Measurements from ENCODE around the gene PLXNC1. TPM values are rescaled to one million over a fixed set of nuclear protein-coding genes. Genes with fewer than 3 reads are reported as not detected.

PLXNC1 gene
- total and polyA plus RNA-seq, 2 of the 8 experiments (the other 6 are each of a cell fraction or from before 2014, with no cell fraction given), result 0.83 to 2.0 TPM

- no peak overlapping the region for H2BK20ac ChIP-seq (ENCODE audit: low read length)
- H3K9ac ChIP-seq (replicated peaks in 1 of 4; ENCODE audit: extremely low read depth in 1 of 4, low read depth in 3 of 4, low read length in 3 of 4), result no peak overlapping the region
- WGBS, 2 experiments (ENCODE audit: extremely low coverage in 1 of 2, insufficient coverage in 1 of 2, insufficient read length in 1 of 2, insufficient replicate concordance in 2 of 2, low coverage in 1 of 2, low lambda C conversion rate in 2 of 2, missing lambda C conversion rate in 1 of 2), result 66% methylated on average over 2 of the region's 2 CpGs; no CpG with 5 or more reads in 1 of the 2 experiments
- H2AFZ ChIP-seq (ENCODE audit: low read length), result no peak overlapping the region
- H2BK15ac ChIP-seq (ENCODE audit: low read length), result no peak overlapping the region
- H2AK5ac ChIP-seq (ENCODE audit: low read depth, low read length), result no peak overlapping the region
- no peak overlapping the region for H4K8ac ChIP-seq (ENCODE audit: extremely low read depth, insufficient read depth, low read length)
- no peak overlapping the region for H3K4ac ChIP-seq (replicated peaks; ENCODE audit: insufficient read length, low read depth, low read length)
- H2BK12ac ChIP-seq (ENCODE audit: low read depth, low read length), result no peak overlapping the region
- H3K27me3 ChIP-seq (replicated peaks in 1 of 4; ENCODE audit: control insufficient read depth in 3 of 4, extremely low read depth in 1 of 4, insufficient read depth in 3 of 4, low read length in 3 of 4), result no peaks in the 10 kb centered on the region
- no peak overlapping the region for H4K91ac ChIP-seq (replicated peaks; ENCODE audit: insufficient read length, low read length)
- H4K20me1 ChIP-seq (replicated peaks in 1 of 2; ENCODE audit: control insufficient read depth in 1 of 2, insufficient read depth in 2 of 2, low read length in 2 of 2), result no peaks in the 10 kb centered on the region
- H3K56ac ChIP-seq (replicated peaks; ENCODE audit: insufficient read length, low read depth, low read length), result no peak overlapping the region
- no peak overlapping the region for H2BK120ac ChIP-seq (replicated peaks; ENCODE audit: low read depth, low read length)
- no peaks in the 10 kb centered on the region for H3K79me1 ChIP-seq (ENCODE audit: low read depth, low read length)
- H2BK5ac ChIP-seq (ENCODE audit: low read depth, low read length), result no peak overlapping the region
- no peaks in the 10 kb centered on the region for H3K9me3 ChIP-seq (ENCODE audit: insufficient read depth in 2 of 2, low read depth in 1 of 2, low read length in 1 of 2)
- H3K36me3 ChIP-seq (ENCODE audit: control insufficient read depth in 2 of 4, insufficient read depth in 4 of 4, low read length in 3 of 4), result no peaks in the 10 kb centered on the region
- CTCF ChIA-PET (ENCODE audit: partially characterized antibody), result interaction anchor here (0.7 to 1.1 kb wide), 3 partner anchors 14 to 68 kb away, joined by 3 read pairs; no protein-coding TSS in a partner anchor
- H3K4me2 ChIP-seq (ENCODE audit: insufficient read depth in 1 of 2, low read depth in 2 of 2, low read length in 2 of 2), result no peak overlapping the region
- no peak overlapping the region for H3K23ac ChIP-seq (ENCODE audit: insufficient read length)
- no peaks in the 10 kb centered on the region for H3K23me2 ChIP-seq (ENCODE audit: low read depth, low read length)
- no peak overlapping the region for H4K5ac ChIP-seq (ENCODE audit: insufficient read length, low read depth, low read length)
- FAIRE-seq (no peak), DNase-seq (ENCODE audit: low read depth in 1 of 2, low spot score in 2 of 2) (no peak)
- peaks cover 0 to 8% (median 0%) of the 10 kb centered on the region in 4 experiments; a peak in 2 of 7 replicates for H3K4me1 ChIP-seq (replicated peaks in 1 of 4; ENCODE audit: control insufficient read depth in 3 of 4, insufficient read depth in 4 of 4, low read length in 3 of 4)
- no peaks in the 10 kb centered on the region for H3K79me2 ChIP-seq (ENCODE audit: control insufficient read depth in 1 of 2, insufficient read depth in 2 of 2, low read length in 2 of 2)
- no peak overlapping the region for H3K14ac ChIP-seq (ENCODE audit: insufficient read length)
- no peak overlapping the region for H3K4me3 ChIP-seq (ENCODE audit: extremely low read depth in 1 of 4, insufficient read depth in 2 of 4, low read depth in 3 of 4, low read length in 4 of 4)
- no peak overlapping the region for H3K18ac ChIP-seq (ENCODE audit: extremely low read depth, low read length)
- POLR2A ChIA-PET (ENCODE audit: partially characterized antibody), result no interaction called here
- H3K27ac ChIP-seq (ENCODE audit: low read depth, low read length), result no peak overlapping the region
- TF ChIP-seq SP4 (IDR thresholded peaks at IDR 0.05; ENCODE audit: low read length), result no peak
- no peak for TF ChIP-seq TAF7 (optimal IDR thresholded peaks at IDR 0.05; ENCODE audit: borderline replicate concordance, low read depth, low read length)
- TF ChIP-seq CBX5 (IDR thresholded peaks at IDR 0.05; ENCODE audit: low read depth, low read length), result no peak
- no peak for TF ChIP-seq GABPA (IDR thresholded peaks at IDR 0.05; ENCODE audit: borderline replicate concordance, insufficient read depth, low read length)
- no peak for TF ChIP-seq BCL11A (IDR thresholded peaks at IDR 0.05; ENCODE audit: low read depth in 2 of 2, low read length in 2 of 2)
- TF ChIP-seq PHF8 (conservative IDR thresholded peaks at IDR 0.05; ENCODE audit: low read depth, low read length), result no peak
- TF ChIP-seq ZNF274 (IDR thresholded peaks at IDR 0.05; ENCODE audit: borderline replicate concordance, extremely low read depth, low read length), result no peak
- TF ChIP-seq CTBP2 (IDR thresholded peaks at IDR 0.05; ENCODE audit: borderline replicate concordance, insufficient read depth, insufficient read length, low read length), result no peak
- TF ChIP-seq MAFK (IDR thresholded peaks at IDR 0.05; ENCODE audit: low read depth, low read length), result no peak
- TF ChIP-seq HDAC6 (IDR thresholded peaks at IDR 0.05; ENCODE audit: low read depth, low read length), result no peak
These were observed 59.1 kb downstream of the PLXNC1 start for GRCh38 chr12:94207467-94207848.
